ENCODE data around the gene TCERG1L.
"Not testable (repeated sequence)": the region's sequence is repeated elsewhere in the genome, so short reads cannot be mapped to it uniquely, and the experiment has no call there.

TCERG1L gene

GRCh38 chr10:131250454-131251145 lies 60.9 kb downstream of the TCERG1L start:
- DNase-seq (ENCODE audit: insufficient read length, low spot score) (no peak), FAIRE-seq (no peak)

GRCh38 chr10:131249955-131250344 lies 61.6 kb downstream of the TCERG1L start:
- FAIRE-seq: no peak

GRCh38 chr10:131249238-131249954 lies 62.1 kb downstream of the TCERG1L start:
- DNase-seq (ENCODE audit: insufficient read length, low spot score): no peak

More at GRCh38 chr10:131249955-131250344, 61.6 kb downstream of the TCERG1L start:
- DNase-seq (ENCODE audit: insufficient read length, low spot score): no peak

GRCh38 chr10:131248376-131249165 lies 63.0 kb downstream of the TCERG1L start:
- no peak for FAIRE-seq
- no peak for DNase-seq (ENCODE audit: insufficient read length, low spot score)

More at GRCh38 chr10:131249238-131249954, 62.1 kb downstream of the TCERG1L start:
- FAIRE-seq: no peak

DNA sequence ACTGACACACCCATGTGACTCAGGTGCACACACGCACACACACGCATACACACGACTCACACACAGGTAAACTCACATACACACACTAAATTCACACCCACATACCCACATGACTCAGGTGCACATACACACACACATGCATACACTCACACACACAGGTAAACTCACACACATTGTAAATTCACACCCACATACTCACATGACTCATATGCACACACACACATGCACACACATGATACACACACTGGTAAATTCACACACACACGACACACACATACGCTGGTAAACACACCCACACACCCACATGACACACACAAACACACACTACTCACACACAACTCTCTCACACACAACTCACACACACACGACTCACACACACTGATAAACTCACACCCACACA lies 63.6 kb downstream of the TCERG1L start:
- FAIRE-seq (no peak), DNase-seq (ENCODE audit: insufficient read length, low spot score) (no peak)

DNA sequence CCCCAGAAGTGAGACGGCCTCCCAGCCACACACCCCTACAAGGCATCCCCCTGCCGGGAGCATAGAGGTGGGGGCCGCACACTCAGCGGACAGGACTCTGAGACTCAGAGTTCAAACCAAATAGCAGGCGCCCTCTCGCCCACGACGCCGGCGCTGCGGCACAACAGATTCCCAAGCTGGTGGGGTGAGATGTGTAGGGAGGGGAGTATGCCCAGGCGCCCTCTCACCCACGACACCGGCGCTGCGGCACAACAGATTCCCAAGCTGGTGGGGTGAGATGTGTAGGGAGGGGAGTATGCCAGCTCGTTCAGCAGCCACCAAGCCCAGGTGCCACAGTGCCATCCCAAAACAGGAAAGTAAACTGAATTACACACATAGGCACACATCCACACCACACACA lies 64.7 kb downstream of the TCERG1L start:
- DNase-seq (ENCODE audit: insufficient read length, low spot score) (no peak), FAIRE-seq (no peak)

- no peak for FAIRE-seq
- DNase-seq (ENCODE audit: insufficient read length, low spot score): no peak
Measured at GRCh38 chr10:131246089-131246488, 65.4 kb downstream of the TCERG1L start.

DNA sequence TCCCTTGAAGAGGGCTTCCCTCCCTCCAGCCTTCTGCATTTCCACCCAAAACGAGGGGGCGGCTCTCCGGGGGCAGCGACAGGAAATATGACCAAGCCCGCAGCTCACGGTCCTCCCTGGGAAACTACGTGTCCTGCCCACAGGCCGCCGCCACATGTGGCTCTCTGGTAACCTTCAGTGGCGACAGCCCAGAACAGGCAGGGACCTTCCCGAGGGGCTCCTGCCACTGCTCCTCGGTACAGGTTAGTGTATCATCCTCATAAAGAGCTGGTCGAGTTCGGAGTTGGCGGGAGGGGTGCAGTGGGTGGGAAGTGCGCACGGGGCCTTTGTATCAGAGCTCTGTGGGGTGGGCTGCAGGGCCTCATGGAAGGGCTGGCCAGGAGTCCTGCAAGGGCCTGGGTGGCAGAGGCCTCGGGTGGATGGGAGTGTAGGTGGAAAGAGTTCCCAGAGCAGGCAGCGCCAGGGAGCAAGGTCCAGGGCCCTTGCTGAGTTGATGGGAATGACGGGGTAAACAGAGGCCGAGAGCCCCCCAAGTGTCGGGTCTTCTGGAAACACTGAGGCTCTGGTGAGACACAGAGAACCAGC lies 66.0 kb downstream of the TCERG1L start:
- DNase-seq (ENCODE audit: insufficient read length, low spot score) (no peak), FAIRE-seq (no peak)

DNA sequence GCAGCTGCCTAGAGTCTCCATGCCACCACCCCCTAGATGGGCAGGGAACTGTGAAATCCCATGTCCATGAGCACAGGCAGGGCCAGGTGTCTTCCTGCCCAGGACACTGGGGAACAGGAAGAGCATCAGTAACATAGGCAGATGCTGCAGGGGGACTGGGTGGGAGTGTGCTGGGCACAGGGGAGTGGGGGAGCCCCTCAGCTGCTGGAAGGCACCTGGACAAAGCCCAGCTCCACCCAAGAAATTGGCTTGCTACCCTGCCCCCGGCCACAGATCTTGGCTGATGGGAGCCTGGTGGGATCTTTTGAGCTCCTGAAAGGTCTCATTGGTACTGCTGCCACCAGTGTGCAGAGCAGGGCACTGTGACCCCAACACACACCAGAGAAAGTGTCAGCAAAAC lies 66.7 kb downstream of the TCERG1L start:
- FAIRE-seq: no peak

DNA sequence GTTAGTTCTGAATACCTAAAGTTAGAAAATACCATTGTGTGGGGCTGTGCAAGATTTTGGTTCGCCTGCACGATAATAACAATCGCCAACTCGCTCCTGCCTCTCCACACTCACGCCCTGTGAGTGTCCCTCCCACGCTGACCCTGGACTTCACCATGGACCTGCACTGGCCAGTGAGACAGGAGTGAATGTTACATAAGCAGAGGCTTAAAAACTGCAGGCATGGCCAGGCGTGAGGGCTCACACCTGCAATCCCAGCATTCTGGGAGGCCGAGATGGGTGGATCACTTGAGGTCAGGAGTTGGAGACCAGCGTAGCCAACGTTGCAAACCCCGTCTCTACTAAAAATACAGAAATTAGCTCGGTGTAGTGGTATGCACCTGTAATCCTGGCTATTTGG lies 68.4 kb downstream of the TCERG1L start:
- no peak for DNase-seq (ENCODE audit: insufficient read length, low spot score)
- FAIRE-seq: no peak

More for the DNA sequence above, 66.7 kb downstream of the TCERG1L start:
- no peak for DNase-seq (ENCODE audit: insufficient read length, low spot score)

- FAIRE-seq (no peak), DNase-seq (ENCODE audit: insufficient read length, low spot score) (no peak)
Measured at GRCh38 chr10:131242007-131242406, 69.5 kb downstream of the TCERG1L start.

DNA sequence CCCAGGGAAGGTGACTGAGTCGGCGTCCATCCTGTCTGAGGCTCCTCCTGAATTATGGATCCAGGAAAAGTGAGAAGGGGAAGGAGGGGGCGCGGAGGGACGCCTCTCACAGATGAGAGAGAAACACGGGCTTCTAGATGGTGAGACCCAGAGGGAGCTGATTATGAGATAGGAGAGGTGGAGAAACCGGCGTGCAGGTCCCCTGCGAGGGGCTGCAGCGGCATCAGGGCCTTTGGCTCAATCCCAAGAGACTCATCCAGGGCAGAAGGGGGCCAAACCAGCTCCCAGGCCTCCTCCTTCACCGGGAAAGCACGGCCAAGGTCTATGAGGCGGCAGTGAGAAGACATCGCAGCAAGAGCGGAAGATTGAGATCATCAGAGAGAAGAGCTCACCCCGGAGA lies 70.8 kb downstream of the TCERG1L start:
- no peak for DNase-seq (ENCODE audit: insufficient read length, low spot score)
- FAIRE-seq: no peak

DNA sequence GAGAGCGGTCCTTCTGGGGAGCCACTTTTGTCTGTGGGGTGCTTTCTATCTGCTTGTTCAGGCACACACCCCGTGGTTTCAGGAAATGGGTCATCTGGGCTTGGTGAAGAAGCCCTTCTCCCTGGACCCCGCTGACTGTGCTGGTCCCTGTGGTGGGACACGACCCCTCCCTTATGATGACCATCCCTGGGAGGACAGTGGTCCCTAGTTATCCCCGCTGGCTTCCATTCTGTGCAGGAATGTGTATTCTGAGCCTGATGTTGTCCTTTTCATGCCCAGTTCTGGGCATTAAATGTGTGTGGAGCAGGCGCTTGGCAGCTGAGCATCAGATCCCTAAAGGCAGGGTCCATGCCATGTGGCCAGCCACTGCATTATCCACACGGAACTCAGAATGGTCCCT lies 71.6 kb downstream of the TCERG1L start:
- FAIRE-seq: no peak
- DNase-seq (ENCODE audit: insufficient read length, low spot score): no peak

DNA sequence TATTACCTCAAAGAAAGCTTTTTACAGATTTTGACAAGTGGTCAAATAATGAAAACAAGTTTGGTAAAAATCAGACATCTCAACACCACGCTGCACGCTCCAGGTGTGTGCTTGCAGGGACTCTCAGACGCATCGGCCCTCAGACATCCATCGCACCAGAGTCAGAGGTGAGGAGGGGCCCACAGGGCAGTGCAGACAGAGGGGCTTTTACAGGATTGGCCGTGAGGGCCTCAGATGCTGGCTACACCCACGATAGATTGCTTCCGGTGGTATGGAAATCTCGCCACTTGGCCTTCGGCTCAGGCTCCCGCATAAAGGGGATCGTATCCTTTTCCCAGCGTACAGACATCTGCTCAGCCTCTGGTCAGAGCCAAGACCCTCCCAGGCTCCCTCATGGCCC lies 72.1 kb downstream of the TCERG1L start:
- DNase-seq (ENCODE audit: insufficient read length, low spot score): no peak
- FAIRE-seq: no peak

DNA sequence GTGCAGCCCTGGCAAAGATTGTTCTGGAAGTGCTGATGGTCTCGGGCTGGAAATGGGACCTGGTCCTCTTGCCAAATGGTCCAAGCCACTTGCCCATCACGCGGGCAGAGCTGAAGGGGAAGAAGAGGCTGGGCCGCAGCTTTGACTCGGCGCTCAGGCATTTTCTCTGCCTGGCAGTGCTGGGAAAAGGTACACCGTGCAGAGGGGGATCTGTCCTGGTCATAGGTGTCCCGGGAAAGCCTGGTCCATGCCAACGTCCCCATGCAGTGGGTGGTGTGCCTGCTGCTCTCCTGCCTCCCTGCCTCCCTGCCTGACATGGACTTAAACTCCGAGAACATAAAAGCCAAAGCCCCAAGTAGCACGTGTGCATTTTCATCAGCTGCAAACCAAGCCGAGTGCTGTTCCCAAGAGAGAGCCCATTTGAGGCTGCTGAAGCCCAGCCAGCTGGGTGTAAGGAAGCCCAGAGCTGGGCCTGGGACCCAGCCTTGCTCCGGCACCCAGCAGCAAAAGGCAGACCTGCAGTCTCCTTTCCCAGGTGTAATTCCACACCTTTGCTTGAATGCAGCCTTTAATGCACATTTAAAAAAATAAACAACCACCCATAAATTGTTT lies 72.7 kb downstream of the TCERG1L start:
- no peak for FAIRE-seq
- no peak for DNase-seq (ENCODE audit: insufficient read length, low spot score)

- DNase-seq (ENCODE audit: insufficient read length, low spot score): no peak
- FAIRE-seq: no peak
Measured at GRCh38 chr10:131237991-131238651, 73.4 kb downstream of the TCERG1L start.

- DNase-seq (ENCODE audit: insufficient read length, low spot score): not testable (repeated sequence)
Measured at GRCh38 chr10:131234606-131235005, 76.9 kb downstream of the TCERG1L start.

DNA sequence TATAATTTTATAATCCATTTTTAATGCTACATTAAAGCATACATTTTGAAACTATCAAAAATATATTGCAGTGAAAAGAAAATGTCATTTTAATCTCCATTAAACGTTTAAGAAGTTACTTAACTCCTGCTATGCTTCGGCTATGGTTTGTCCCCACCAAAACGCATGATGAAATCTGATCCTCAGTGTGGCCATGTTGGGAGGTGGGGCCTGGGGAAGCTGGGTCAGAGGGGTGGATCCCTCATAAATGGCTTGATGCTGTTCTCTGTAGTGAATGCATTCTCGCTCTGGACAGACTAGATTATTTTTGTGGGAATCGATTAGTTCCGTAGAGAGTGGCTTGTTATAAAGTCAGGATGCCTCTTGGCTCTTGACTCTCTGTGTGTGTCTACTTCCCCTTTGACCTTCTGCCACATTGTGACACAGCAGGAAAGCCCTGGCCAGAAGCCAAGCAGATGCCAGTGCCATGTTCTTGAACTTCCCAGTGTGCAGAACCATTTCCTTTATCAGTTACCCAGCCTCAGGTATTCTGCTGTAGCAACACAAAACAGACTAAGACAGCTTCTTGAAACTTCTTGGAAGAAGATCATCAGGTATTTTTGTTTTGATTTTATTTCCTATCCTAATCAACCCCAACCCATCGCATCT lies 77.8 kb downstream of the TCERG1L start:
- DNase-seq (ENCODE audit: insufficient read length, low spot score) (no peak), FAIRE-seq (no peak)

More at GRCh38 chr10:131234606-131235005, 76.9 kb downstream of the TCERG1L start:
- FAIRE-seq: not testable (repeated sequence)

DNA sequence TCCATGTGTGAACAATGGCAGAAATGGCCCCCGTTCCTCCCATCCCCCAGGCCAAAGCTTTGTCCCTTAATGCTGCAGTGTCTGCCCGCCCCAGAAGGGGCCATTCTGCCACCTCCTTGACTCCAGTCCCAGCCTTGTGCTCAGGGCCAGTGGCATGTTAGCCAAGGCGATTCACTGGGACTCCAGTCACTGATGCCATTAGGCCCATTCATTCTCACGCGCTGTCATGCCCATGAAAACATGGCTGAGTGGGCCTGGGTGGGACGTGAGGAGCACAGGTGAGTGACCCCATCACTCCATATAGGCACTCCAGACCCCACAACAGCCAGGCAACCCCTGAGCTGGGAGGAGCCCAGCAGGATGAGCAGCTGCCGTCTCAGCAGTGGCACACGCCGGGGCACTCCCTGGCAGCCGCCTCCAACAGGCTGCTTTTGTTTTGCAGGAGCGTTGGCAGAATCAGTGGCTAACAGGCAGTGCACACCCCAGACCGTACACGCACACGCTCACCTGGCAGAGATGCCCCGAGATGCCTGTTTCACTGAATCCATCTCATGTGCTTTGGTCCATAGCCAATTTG lies 79.5 kb downstream of the TCERG1L start:
- DNase-seq (ENCODE audit: insufficient read length, low spot score) (no peak), FAIRE-seq (no peak)
